Epidermal melanocyte (primary cell): ENCODE data around the gene CTU2.

Experiments
- DNase-seq: peaks from one replicate; pipeline ENCODE4 v3.0.0; 2011; ENCODE audit warnings: low spot score; ENCODE audit not compliant: insufficient read length

CTU2 gene

GRCh38 chr16:88681084-88681680, 25.1 kb upstream of the CTU2 start:
- DNase-seq, result no peak

- no peak for DNase-seq
Observed at GRCh38 chr16:88681709-88682451, 24.4 kb upstream of the CTU2 start.

- no peak for DNase-seq
Observed at GRCh38 chr16:88684569-88685155, 21.6 kb upstream of the CTU2 start.

- DNase-seq, result peak; percentile 61
Observed at GRCh38 chr16:88685156-88686061, 20.9 kb upstream of the CTU2 start.

- DNase-seq, result no peak
Observed at GRCh38 chr16:88686062-88686438, 20.3 kb upstream of the CTU2 start.

GRCh38 chr16:88686439-88687253, 19.7 kb upstream of the CTU2 start, which contains the start of gene SNAI3:
Gene SNAI3, minus strand, starts transcription at chr16:88686507. Its CDS starts 101 bp downstream, at chr16:88686406.
- DNase-seq, result peak; percentile 84

GRCh38 chr16:88687254-88687576, 19.1 kb upstream of the CTU2 start:
- no peak for DNase-seq

GRCh38 chr16:88687676-88688012, 18.7 kb upstream of the CTU2 start:
- DNase-seq, result no peak

- no peak for DNase-seq
Observed at GRCh38 chr16:88688013-88688778, 18.1 kb upstream of the CTU2 start.

- no peak for DNase-seq
Observed at GRCh38 chr16:88690341-88691128, 15.8 kb upstream of the CTU2 start.

GRCh38 chr16:88691129-88691813, 15.0 kb upstream of the CTU2 start:
- DNase-seq, result no peak

- DNase-seq, result no peak
Observed at GRCh38 chr16:88691924-88692560, 14.3 kb upstream of the CTU2 start.

- no peak for DNase-seq
Observed at GRCh38 chr16:88692861-88693260, 13.4 kb upstream of the CTU2 start.

GRCh38 chr16:88693420-88694177, 12.7 kb upstream of the CTU2 start:
- no peak for DNase-seq

- no peak for DNase-seq
Observed at GRCh38 chr16:88694221-88695087, 11.8 kb upstream of the CTU2 start.

GRCh38 chr16:88695218-88695617, 11.1 kb upstream of the CTU2 start:
- no peak for DNase-seq

- DNase-seq, result no peak
Observed at GRCh38 chr16:88695753-88696152, 10.6 kb upstream of the CTU2 start.
